Right renal pelvis (tissue), 4 donors: Measurements from ENCODE around the gene UBA6. TPM values are rescaled to one million over a fixed set of nuclear protein-coding genes. Genes with fewer than 3 reads are reported as not detected.
"Not testable (repeated sequence)": the region's sequence is repeated elsewhere in the genome, so short reads cannot be mapped to it uniquely, and the experiment has no call there.

Experiments used
- DNase-seq, 4 donors: peaks; one replicate each; pipeline ENCODE4 v3.0.0-alpha.2; 2013; ENCODE audit warnings: low read depth in 4 of 4, low spot score in 3 of 4, missing footprints in 1 of 4
- polyA plus RNA-seq, 4 donors: library from polyadenylated mRNA; unstranded; fragments of 120-200 nt; gene quantifications; one replicate each; pipeline ENCODE4 v1.2.1, GENCODE V29; 2013; ENCODE audit not compliant: insufficient read length in 4 of 4

Gene UBA6
- polyA plus RNA-seq, result 10 to 100 TPM; 44.8 to 64.3 (median 56.0) TPM

DNA sequence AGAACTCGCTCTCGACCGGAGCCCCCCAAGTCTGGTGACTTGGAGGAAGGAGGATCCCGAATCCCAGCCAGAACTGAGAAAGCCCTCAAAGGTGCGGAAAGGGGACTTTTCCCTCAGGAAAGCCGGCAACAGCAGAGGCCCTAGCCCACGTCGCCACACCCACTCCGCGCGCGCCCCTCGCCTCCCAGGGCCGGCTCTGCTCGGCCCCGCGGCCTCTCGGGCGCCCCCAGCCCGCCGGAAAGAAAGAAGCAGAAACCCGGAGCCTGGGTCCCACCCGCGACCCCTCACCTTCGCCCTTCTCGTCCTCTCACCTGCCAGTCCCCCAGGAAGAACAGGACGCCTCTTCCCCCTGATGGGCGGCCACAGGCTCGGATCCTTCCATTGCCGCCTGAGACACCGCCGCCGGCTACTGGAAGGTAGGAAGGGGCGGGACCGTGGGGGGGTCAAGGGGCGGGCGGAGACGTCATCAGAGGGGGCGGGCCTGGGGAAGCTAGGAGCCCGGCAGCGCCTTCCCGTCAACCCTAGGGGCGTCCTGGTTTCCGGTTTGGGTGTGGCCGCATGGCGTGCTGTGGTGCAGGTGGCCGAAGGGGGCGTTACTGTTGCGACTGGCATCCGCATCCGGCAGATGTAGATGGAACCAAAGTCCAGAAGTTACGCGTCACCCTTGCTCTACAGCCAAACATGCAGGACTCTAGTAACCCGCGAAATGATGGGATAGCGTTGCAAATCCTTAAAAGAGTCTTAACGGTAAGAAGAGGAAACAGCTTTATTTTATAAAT lies at the start of gene UBA6:
Gene UBA6 (minus strand): TSS at position 418 of the 779 bp plus-strand sequence. CDS start 36 bp downstream, at position 382.
- peak; percentile 85 to 93 (median 89) for DNase-seq

GRCh38 chr4:67750691-67751090 lies 49.7 kb upstream of the UBA6 start:
- no peak for DNase-seq

- DNase-seq, result no peak
These were observed 48.3 kb upstream of the UBA6 start for GRCh38 chr4:67749286-67749685.

DNA sequence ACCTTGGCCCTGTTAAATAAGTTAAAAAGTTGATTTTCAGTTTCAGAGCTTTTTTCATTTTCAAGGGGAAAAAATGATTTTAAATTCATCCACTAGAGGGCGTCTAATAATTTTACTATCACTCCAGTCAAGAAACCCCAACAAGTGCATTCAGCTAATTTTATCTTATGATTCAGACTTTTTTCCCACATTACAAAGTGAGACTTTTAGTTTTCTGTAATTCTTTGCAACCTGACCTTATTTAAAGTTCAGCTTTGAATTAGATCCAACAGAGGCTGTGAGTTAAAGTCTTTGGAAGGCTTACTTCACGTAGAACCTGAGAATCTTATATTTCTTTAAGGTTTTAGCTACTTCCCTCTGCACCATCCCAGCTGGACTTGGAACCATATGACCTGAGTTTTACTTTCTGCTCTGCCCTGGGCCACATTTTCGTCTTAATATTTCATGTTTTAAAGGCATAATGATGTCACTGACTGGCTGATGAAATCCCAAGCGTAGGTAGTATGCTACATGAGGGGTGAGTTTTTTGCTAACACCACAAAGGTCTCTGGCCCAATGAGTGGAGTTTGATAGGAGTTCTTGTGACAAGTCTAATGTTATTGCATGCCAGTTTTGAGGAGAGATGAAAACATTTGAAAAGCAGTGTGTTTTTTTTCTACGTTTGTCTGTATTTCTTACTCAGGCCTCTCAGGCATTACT lies 46.0 kb upstream of the UBA6 start:
- peak in 2 of 4 donors; percentile 1 to 12 for DNase-seq

DNA sequence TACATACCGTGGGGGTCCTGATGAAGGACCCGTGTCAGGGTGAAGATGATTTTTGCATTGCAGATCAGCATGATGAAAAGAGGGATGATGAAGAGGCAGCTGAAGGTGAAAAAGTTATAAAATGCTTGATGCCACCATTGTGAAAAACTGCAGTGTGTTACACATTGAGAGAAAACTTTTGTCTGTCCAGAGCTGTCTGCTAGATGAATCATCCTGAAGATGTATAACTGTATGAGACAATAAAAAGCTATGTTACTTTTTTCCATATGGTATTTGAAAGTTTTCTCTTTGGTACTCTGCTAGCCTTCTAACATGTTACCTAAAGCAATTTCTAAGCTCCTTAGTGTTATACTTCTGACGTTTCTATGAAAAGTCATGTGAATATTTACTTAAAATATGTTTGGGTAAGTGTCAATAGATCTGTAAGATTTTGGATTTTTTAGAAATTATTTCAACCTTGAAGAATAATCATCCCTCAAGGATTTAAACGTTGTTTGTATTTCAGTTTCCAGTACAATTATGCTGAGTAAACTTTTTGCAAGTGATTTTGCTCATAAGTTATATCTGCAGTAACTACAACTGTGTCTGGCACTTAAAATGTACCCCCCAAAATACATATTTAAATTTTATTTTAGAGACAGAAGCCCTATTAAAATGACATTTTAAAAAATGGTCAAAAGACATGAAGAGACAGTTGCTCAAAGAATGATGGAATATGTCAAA lies 43.8 kb upstream of the UBA6 start:
- DNase-seq, result no peak

DNA sequence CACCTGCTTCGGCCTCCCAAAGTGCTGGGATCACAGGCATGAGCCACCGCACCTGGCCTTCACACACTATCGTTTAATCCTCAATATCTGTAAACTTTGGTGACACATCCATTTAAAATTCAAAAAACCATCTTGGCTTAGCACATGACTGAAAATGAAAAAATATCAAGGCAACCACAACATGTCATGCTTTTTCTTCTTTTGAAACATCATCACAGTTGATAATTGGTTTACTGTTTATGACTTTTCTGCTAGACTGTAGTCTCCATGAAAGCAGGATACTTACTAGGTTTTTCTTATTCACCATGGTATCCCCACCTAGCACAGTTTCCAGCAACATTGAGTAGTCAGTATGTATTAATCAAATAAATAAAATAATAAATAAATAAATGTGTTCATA lies 42.2 kb upstream of the UBA6 start:
- no peak for DNase-seq

GRCh38 chr4:67736262-67736661 lies 35.3 kb upstream of the UBA6 start:
- DNase-seq, result no peak

DNA sequence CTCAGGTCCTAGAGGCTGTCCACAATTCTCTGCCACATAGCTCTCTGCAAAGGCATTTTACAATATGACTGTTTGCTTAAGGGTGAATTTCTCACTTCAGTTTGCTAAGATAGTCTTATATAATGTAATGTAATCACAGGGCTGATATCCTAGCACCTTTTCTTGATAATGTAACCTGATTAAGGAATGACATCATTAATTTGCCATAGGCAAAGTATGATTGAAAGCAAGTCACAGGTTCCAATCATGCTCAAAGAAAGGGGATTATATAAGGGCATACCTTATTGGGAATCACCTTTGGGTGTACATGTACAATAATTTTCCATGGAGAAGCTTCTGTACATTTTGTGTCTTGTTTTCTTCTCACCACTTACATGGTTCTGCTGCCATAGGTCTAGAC lies 34.4 kb upstream of the UBA6 start:
- DNase-seq, result no peak

GRCh38 chr4:67730511-67730910 lies 29.6 kb upstream of the UBA6 start:
- not testable (repeated sequence) for DNase-seq

GRCh38 chr4:67727124-67727850 lies 26.3 kb upstream of the UBA6 start:
- no peak for DNase-seq

DNA sequence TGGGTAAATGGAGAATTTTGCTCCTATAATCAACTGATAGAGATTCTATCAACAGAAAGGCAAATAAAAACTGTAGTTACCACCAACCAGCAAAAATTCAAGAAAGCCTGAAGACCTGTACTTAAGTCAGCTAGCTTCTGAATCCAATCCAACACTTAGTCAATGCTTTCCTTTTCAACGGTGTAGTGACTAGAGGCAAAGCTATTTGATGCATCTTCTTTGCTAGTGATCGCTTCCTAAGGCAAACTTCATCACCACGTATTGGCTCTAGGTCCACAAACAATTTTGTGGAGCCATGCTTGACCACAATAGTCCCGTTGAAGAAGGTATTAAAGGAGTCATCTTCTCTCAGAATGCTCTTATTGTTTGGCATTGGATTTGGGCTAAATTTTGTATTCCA lies 25.0 kb upstream of the UBA6 start:
- DNase-seq, result no peak

GRCh38 chr4:67725132-67725531 lies 24.2 kb upstream of the UBA6 start:
- no peak for DNase-seq

DNA sequence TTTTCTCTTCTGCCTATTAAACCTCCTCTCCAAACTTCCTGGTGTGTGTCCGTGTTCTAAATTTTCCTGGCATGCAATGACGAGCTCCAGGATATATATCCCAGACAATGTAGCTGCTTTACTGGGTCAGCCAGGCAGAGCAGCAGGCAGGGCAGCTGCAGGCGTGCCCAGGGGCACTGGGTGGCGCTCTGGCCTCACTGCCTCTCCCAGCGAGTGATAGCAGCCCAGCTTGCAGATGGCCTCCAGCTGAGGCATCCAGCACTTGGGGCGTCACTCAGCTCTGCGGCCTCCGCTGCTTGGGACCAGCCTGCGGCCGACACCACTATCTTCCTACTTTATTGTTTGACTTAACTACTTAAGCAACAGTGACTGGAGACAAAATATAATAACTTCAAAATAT lies 23.0 kb upstream of the UBA6 start:
- DNase-seq, result no peak

DNA sequence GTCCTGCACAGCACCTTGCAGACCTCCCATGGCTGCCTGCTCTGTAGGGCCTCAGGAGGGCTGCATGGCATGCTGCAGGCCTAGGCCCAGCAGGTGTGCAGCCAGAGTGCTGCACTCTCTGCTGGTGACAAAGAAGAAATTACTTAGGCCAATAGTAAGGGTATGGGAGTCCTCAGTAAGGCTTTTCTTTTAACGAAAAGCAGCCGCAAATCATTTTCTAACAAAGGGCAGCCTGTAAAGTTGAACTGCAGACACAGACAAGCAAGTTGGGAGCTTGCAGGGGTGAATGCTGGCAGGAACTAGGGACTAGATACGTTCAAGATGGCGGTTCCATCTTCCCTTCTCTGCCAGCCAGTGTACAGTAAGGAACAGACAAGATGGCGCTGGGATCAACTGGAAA lies 22.4 kb upstream of the UBA6 start:
- no peak for DNase-seq

DNA sequence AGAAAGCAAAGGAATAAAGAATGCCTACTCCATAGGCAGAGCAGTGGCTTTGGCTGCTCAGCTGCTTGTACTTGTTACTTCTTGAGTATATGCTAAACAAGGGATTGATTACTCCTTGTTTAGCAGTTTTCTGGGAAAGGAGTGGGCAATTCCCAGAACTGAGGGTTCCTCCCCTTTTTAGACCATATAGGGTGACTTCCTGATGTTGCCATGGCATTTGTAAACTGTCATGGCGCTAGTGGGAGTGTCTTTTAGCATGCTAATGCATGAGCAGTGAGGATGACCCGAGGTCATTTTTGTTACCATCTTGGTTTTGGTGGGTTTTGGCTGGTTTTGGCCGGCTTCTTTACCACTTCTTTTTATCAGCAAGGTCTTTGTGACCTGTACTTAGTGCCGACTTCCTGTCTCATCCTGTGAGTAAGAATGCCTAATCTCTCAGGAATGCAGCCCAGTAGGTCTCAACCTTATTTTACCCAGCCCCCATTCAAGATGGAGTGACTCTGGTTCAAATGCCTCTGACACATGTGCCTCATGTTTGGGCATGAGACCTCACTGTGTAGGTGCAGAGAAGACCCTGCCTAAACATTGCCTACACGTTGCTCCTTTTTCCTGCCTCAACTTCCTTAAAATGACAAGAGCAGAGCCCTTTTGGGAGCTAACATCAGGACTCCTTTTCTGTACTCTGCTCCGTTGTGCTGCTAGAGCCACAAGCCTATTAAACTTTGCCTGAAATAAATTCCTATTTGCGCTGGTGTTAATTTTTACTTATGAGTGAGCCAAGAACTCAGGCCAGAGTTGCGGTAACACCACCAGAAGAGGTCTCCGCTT lies 21.0 kb upstream of the UBA6 start:
- no peak for DNase-seq

- DNase-seq, result no peak
These were observed 20.4 kb upstream of the UBA6 start for GRCh38 chr4:67721315-67721769.

DNA sequence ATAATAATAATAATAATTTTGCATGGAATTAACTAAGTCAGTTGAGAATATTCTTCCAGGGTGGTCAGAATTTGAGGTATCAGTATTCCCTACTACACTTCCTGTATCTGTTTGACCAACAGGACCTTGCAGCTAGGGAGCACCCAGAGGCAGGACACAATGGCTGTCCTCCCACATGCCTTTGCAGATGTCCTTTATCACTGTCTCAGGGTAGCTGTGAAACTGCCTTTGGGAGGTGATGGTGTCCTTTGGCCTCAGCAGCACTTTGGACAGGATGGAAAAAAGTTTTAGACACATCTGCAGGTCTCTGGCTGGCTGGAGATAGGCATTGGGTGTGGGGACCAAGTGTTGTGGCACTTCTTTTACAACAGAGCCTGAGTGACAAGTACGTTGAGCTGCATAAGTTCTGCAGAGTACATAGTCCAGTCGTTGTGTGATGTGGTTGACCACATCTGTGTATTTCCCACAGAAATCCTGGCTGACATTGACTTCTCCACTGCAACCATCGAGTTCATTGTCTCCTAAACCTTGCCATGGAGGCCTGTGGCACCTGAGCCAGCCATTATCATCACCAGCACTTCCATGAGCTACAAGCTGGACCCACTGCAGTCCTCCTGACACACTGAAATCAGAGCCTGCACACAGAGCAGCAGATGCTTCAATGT lies 19.1 kb upstream of the UBA6 start:
- no peak for DNase-seq

DNA sequence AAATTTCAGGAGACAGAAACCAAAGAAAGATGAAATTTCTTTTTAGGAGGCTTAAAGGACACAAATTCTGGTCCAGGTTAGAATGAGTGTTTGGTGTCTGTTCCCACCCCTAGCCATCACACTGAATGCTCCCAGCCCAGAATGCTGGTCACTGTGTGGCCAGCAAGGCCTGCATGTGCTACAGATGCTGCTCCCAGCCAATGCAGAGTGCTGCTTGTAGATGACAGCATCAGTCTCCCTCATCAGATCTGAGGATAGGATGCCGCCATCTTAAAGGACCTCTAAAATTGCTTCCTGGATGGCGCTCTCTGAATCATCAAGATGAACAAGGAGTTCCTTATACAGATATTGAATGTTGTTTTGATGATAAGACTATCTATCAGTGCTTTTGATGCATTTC lies 17.9 kb upstream of the UBA6 start:
- DNase-seq, result no peak

- DNase-seq, result no peak
These were observed 16.6 kb upstream of the UBA6 start for GRCh38 chr4:67717586-67717985.
